K562 (cell line): ENCODE results near the gene TTC4.

Source experiments
- BRCA1 ChIP-seq, 2 experiments: fragments of 450-650 bp in 1 of 2; sonication (generic) in 1 of 2; formaldehyde crosslinking in 1 of 2; IDR thresholded peaks; 2 replicates each; pipeline versions ENCODE4 v1.5.0 to v1.6.1; 2017 to 2020; ENCODE audit warnings: mild to moderate bottlenecking in 1 of 2, missing genetic modification reagents in 1 of 2
- ESRRA ChIP-seq: fragments of 450-650 bp; IDR thresholded peaks from 2 replicates; pipeline ENCODE4 v1.6.1; 2014; ENCODE audit warnings: low read depth, mild to moderate bottlenecking, moderate library complexity, borderline replicate concordance
- EZH2 ChIP-seq: IDR thresholded peaks from 2 replicates; pipeline ENCODE4 v1.6.1; 2012; ENCODE audit warnings: low read depth, mild to moderate bottlenecking, inconsistent platforms, low read length, borderline replicate concordance
- IFI16 ChIP-seq: fragments of 250-450 bp; sonication (Bioruptor Pico); IDR thresholded peaks from 2 replicates; pipeline ENCODE4 v2.1.2; 2022; ENCODE audit warnings: mild to moderate bottlenecking, inconsistent platforms
- MAX ChIP-seq: sonication (generic); formaldehyde crosslinking; IDR thresholded peaks from 2 replicates; pipeline ENCODE4 v1.9.0; 2022; ENCODE audit warnings: mild to moderate bottlenecking, missing genetic modification reagents
- SREBF1 ChIP-seq: fragments of 150-350 bp; IDR thresholded peaks from 2 replicates; pipeline ENCODE4 v1.6.1; 2014; ENCODE audit warnings: antibody characterized with exemption, low read depth, low read length, borderline replicate concordance
- TCF3 ChIP-seq: sonication (generic); formaldehyde crosslinking; IDR thresholded peaks from 2 replicates; pipeline ENCODE4 v1.4.0; 2020; ENCODE audit warnings: mild to moderate bottlenecking, missing genetic modification reagents
- ZSCAN29 ChIP-seq: fragments of 450-650 bp; IDR thresholded peaks from 2 replicates; pipeline ENCODE4 v1.6.1; 2017
- TF ChIP-seq, protein P1 (sequence below): sonication (generic); formaldehyde crosslinking; IDR thresholded peaks from 2 replicates; pipeline ENCODE4 v1.8.1; 2023; ENCODE audit warnings: mild to moderate bottlenecking, missing genetic modification reagents

DNA sequence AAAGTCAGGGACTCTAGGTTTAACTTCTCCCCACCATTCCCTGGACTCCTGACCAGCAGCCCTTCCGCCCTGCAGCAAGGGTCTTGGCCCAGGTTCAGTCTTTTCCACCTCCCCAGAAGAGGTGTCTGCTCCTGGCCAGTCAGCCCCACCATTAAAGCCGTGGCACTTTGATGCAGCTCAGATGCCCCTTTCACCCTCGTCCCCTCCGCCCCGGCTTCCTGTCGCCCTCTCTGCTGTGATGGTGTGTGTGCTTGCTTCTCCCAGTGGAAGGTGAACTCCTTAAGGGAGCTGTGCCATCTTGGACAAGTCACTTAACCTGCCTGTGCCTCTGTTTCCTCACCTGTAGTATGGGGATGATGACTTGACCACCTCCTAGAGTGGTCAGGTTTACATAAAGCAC lies 17.8 kb upstream of the TTC4 start:
- TF ChIP-seq ZSCAN29 (no peak), SREBF1 (no peak), BRCA1 (IDR thresholded peaks at IDR 0.05) (no peak), BRCA1 (CRISPR knock-in tag; IDR thresholded peaks at IDR 0.05) (no peak), EZH2 (no peak), IFI16 (CRISPR knock-in tag) (no peak), MAX (no peak), ESRRA (no peak), TCF3 (CRISPR knock-in tag) (no peak)
- TF ChIP-seq, protein P1, sequence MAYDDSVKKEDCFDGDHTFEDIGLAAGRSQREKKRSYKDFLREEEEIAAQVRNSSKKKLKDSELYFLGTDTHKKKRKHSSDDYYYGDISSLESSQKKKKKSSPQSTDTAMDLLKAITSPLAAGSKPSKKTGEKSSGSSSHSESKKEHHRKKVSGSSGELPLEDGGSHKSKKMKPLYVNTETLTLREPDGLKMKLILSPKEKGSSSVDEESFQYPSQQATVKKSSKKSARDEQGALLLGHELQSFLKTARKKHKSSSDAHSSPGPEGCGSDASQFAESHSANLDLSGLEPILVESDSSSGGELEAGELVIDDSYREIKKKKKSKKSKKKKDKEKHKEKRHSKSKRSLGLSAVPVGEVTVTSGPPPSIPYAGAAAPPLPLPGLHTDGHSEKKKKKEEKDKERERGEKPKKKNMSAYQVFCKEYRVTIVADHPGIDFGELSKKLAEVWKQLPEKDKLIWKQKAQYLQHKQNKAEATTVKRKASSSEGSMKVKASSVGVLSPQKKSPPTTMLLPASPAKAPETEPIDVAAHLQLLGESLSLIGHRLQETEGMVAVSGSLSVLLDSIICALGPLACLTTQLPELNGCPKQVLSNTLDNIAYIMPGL: no peak
